GM18498 (cell line): ENCODE data around the gene TMPRSS9.
"Not testable (repeated sequence)": the region's sequence is repeated elsewhere in the genome, so short reads cannot be mapped to it uniquely, and the experiment has no call there.

Source experiments
- ATAC-seq: cut with Tn5 transposase; IDR thresholded peaks from one replicate; pipeline ENCODE4 v1.9.1; 2021; ENCODE audit warnings: mild to moderate bottlenecking, moderate library complexity; ENCODE audit not compliant: unreplicated experiment

Gene TMPRSS9

GRCh38 chr19:2416321-2417097, 56.4 kb downstream of the TMPRSS9 start:
- ATAC-seq, result no peak

DNA sequence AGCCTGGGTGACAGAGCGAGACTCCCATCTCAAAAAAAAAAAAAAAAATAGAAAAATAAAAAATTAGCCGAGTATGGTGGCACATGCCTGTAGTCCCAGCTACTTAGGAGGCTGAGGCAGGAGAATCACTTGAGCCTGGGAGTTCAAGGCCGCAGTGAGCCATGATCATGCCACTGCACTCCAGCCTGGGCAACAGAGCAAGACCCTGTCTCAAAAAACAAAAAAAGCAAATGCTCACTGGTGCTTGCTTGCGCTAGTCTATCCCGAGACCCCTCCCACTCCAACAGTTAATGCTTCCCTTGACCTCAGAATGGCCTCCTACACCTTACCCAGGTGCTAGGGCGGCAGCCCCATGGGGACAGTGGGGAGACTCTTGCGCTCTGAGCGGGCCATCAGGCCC, 57.4 kb downstream of the TMPRSS9 start:
- not testable (repeated sequence) for ATAC-seq

DNA sequence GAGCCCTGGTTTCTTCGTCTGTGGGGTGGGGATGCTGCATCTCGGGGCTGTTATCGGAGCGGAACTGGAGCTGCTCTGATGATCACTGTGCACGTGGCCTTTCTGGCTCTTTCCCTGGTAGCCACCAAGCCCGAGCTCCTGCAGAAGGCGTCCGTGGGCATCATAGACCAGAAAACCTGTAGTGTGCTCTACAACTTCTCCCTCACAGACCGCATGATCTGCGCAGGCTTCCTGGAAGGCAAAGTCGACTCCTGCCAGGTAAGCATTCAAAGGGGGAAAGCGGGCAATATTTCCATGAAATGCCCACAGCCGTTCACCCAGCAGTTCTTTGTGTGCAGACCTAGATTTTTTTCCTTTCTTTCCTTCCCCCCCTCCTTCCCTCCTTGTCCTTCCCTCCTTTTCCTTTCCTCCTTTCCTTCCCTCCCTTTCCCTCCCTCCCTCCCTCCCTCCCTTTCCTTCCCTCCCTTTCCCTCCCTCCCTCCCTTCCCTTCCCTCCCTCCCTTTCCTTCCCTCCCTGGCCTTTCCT, 57.9 kb downstream of the TMPRSS9 start:
- ATAC-seq, result no peak

DNA sequence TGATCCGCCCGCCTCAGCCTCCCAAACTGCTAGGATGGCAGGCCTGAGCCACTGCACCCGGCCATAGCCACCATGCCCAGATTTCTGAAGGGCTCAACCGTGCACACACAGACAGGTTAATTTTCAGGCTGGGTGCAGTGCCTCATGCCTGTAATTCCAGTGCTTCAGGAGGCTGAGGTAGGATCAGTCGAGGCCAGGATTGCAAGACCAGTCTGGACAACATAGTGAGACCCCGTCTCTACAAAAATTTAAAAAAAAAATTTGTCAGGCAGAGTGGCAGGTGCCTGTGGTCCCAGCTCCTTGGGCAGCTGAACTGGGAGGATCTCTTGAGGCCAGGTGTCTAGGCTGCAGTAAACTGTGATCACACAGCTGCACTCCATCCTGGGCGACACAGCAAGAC, 59.7 kb downstream of the TMPRSS9 start:
- no peak for ATAC-seq

GRCh38 chr19:2420490-2420889, 60.4 kb downstream of the TMPRSS9 start:
- ATAC-seq, result no peak

- no peak for ATAC-seq
Measured at GRCh38 chr19:2421581-2422306, 61.7 kb downstream of the TMPRSS9 start.

- ATAC-seq, result no peak
Measured at GRCh38 chr19:2423071-2423914, 63.2 kb downstream of the TMPRSS9 start.

DNA sequence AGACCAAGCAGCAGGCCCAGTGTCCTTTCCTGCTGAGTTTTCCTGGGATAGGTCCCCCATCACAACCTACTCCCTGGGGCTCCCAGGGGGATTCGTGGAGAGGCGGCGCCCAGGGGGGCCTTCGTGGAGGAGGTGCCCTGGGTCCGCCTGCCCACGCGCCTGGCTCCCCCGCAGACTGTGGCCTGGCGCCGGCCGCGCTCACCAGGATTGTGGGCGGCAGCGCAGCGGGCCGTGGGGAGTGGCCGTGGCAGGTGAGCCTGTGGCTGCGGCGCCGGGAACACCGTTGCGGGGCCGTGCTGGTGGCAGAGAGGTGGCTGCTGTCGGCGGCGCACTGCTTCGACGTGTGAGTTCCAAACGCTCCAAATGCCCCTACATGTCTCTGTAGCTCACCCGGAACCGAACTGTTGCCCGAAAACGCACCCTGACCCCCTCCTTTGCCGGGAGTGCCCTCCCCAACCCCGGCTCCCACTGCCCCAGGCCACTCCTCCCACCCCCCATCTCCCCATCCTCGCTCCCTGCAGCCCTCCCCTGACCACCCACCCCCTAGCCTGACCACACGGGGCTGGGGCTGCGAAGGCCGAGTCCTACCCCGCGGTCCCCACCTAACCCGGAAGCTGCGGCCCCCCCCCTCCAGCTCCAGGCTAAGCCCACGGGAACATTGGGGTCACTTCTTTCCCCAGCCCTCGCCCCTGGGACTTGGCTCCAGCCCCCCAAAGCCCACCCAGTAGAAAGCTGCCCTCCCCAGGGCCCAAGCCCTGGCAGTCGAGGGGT, 64.0 kb downstream of the TMPRSS9 start:
- no peak for ATAC-seq

GRCh38 chr19:2424686-2425621, 64.9 kb downstream of the TMPRSS9 start:
- no peak for ATAC-seq

- ATAC-seq, result no peak
Measured at GRCh38 chr19:2425622-2426581, 65.8 kb downstream of the TMPRSS9 start.

DNA sequence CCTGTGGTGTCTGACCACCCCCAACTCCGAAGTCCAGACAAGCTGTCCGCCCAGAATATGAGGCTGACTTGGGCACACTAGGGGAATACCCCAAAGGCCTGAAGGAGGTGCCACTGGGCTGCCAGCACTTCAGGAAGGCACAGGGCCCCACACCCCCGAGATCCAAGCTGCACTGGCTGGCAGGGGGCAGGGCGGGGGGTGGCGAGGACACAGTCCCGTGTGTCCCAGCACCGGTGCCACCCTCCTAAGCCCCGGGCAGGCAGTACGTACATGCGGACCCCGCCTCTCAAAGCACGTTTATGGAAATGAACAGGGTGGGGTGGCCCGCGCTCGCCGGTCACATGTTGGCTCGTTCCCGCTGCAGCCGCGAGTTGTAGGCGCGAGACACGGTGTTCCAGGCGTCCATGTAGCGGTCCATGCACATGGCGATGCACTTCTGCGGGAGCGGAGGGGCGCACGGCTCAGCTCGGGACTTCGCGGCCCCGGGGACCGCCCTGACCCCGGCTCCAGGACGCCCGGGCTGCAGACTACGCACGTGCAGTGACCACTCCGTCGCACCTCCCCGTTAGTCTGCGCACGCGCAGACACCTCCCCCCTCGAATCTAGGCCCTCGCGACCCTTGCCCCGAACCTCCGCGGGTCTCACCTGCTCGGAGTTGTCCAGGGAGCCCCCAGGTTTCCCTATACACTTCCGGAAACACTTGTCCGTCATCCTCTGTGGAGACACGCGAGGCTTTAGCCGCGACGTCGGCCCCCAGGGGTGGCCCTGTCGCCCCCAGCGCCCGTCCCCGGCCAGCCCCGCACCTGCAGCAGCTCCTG, 66.8 kb downstream of the TMPRSS9 start:
- peak; percentile 23 for ATAC-seq

DNA sequence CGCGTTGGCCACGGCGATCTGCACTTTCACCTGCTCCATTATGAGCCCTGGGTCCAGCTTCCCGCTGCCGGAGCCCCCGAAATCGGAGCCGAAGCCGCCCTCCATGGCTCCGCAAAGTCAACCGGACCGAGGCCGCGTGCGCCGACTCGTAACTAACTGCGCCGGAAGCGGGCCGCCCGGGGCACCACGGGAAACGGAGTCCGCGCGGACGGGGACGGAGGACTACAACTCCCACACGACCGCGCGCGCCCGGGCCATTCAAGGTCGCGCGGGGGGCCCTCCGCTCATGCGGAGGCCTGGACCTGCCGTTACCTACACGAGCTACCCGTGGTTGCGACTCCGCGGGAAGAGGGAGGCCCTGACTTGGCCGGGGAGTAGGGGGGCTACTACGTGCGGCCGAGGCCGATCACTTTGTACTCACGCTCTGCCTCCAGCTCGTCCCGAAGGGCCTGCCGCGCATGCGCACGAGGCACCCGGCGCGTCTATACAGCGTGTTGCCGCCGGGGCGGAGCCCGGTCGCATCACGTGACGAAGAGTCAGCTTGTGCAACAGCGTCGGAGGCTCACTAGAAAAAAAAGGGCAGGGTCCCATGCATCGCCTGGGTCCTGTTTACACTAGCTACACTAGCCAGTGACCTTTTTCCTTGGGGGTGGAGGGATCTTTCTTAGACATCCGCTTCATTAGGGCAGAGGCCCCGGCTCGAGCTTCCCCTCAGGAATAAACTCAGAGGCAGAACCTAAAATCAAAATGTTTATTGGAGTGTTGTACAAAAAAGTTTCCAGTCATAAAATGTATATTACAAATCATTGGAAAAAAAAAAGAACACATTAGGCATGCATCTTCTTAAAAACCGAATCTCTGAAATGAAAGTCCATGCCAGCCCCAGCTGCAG, 67.6 kb downstream of the TMPRSS9 start, which contains the start of gene TIMM13:
TSS of gene TIMM13 (minus strand) at position 158 of the 892 bp plus-strand sequence. CDS start at position 105, 53 bp downstream.
- ATAC-seq, result peak; percentile 77

- ATAC-seq, result no peak
Measured at GRCh38 chr19:2428321-2428690, 68.2 kb downstream of the TMPRSS9 start.

DNA sequence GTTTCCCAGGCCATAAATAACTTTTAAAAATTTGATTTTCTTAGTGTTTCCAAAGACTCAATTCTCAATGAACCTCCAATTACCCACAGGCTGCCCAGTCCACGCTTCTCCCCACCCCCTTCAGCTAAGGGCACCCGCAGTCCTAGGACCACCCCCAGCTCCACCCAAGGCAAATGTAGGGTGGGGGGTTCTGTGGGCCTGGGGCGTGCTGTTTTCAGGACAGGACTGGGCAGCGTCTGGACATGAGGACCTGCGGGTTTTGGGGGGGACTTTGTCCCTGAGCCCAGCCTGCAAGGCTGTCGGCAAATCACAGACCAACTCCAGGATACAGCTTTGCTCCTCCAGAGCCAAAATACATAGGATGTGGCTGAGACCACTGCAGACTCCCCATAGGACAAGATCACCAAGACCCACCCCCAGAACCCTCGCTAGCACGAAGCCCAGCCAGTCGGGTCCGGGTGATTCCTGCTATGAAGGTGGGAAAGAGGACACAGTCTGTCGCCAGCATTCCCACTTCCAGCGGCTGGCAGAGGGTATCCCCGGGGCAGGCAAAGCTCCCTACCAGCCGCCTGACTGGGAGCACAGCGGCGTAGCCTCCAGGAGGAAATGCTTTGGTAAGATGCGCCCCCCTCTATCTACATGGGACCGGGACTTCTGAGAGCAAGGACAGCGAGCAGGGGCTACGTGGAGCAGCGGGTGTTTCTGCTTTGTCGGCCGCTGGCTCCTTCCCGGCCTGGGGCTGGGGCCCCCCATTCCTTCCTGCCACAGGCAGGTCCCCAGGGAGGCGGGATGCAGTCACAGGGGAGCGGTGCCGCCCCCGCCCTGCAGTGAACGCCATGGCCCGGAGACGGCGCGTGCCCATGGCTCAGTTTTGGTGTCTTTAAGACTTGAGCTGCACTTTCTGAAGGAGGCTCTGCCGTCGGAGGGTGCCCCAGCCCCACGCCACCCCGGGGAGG, 69.0 kb downstream of the TMPRSS9 start:
- ATAC-seq, result no peak

GRCh38 chr19:2429917-2430535, 70.0 kb downstream of the TMPRSS9 start:
- ATAC-seq, result no peak
